NCI-H146 (cell line): ENCODE results near the gene HERC5.
"Not testable (repeated sequence)": the region's sequence is repeated elsewhere in the genome, so short reads cannot be mapped to it uniquely, and the experiment has no call there.

Source experiments
- DNase-seq: peaks from one replicate; lab custom pipeline; 2025; lab: John Stamatoyannopoulos, UW

HERC5 gene

GRCh38 chr4:88456670-88457306, at the start of gene HERC5:
TSS of gene HERC5 (plus strand) at chr4:88457119. CDS start at chr4:88457270, 151 bp downstream.
- DNase-seq: peak; percentile 47

GRCh38 chr4:88409206-88409605, 47.7 kb upstream of the HERC5 start:
- DNase-seq: no peak

GRCh38 chr4:88409789-88410188, 47.1 kb upstream of the HERC5 start:
- DNase-seq: no peak

GRCh38 chr4:88411491-88412096, 45.3 kb upstream of the HERC5 start:
- no peak for DNase-seq

GRCh38 chr4:88413801-88414200, 43.1 kb upstream of the HERC5 start:
- DNase-seq: no peak

- no peak for DNase-seq
Measured at GRCh38 chr4:88414755-88415154, 42.2 kb upstream of the HERC5 start.

GRCh38 chr4:88415982-88416381, 40.9 kb upstream of the HERC5 start:
- DNase-seq: no peak

GRCh38 chr4:88418411-88418810, 38.5 kb upstream of the HERC5 start:
- no peak for DNase-seq

- no peak for DNase-seq
Measured at GRCh38 chr4:88419874-88420273, 37.0 kb upstream of the HERC5 start.

GRCh38 chr4:88420844-88421243, 36.1 kb upstream of the HERC5 start:
- no peak for DNase-seq

GRCh38 chr4:88422403-88422802, 34.5 kb upstream of the HERC5 start:
- DNase-seq: no peak

GRCh38 chr4:88429401-88429800, 27.5 kb upstream of the HERC5 start:
- DNase-seq: no peak

GRCh38 chr4:88435987-88436693, 20.8 kb upstream of the HERC5 start:
- DNase-seq: no peak

- not testable (repeated sequence) for DNase-seq
Measured at GRCh38 chr4:88437873-88438272, 19.0 kb upstream of the HERC5 start.

GRCh38 chr4:88439161-88439760, 17.7 kb upstream of the HERC5 start:
- DNase-seq: no peak

GRCh38 chr4:88440146-88440545, 16.8 kb upstream of the HERC5 start:
- DNase-seq: no peak

GRCh38 chr4:88441696-88442095, 15.2 kb upstream of the HERC5 start:
- no peak for DNase-seq

- no peak for DNase-seq
Measured at GRCh38 chr4:88442689-88443191, 14.2 kb upstream of the HERC5 start.

GRCh38 chr4:88443486-88443885, 13.4 kb upstream of the HERC5 start:
- no peak for DNase-seq

- no peak for DNase-seq
Measured at GRCh38 chr4:88445252-88445651, 11.7 kb upstream of the HERC5 start.

- no peak for DNase-seq
Measured at GRCh38 chr4:88446124-88446523, 10.8 kb upstream of the HERC5 start.

- no peak for DNase-seq
Measured at GRCh38 chr4:88447371-88448095, 9.4 kb upstream of the HERC5 start.
